Memory B cell (primary cell): ENCODE data around the gene SFXN5.

Experiments
- ATAC-seq: fragments of 150-1000 bp; cut with Tn5 transposase; 2 replicates; pipeline ENCODE4 v1.10.0; 2021; ENCODE audit warnings: low read depth, mild to moderate bottlenecking, moderate library complexity
- DNase-seq, 2 donors: peaks; one replicate each; pipeline ENCODE4 v3.0.0; 2022; ENCODE audit warnings: low spot score in 2 of 2
- H3K27ac Mint-ChIP-seq: one replicate; pipeline ENCODE4 v1.8.0; 2022; ENCODE audit warnings: mild to moderate bottlenecking, moderate library complexity, mixed read lengths
- H3K27me3 Mint-ChIP-seq: one replicate; pipeline ENCODE4 v1.8.0; 2022; ENCODE audit warnings: mixed read lengths
- H3K36me3 Mint-ChIP-seq: one replicate; pipeline ENCODE4 v1.8.0; 2022; ENCODE audit warnings: mild to moderate bottlenecking, mixed read lengths
- H3K4me1 Mint-ChIP-seq: one replicate; pipeline ENCODE4 v1.8.0; 2022; ENCODE audit warnings: mixed read lengths
- H3K4me3 Mint-ChIP-seq: one replicate; pipeline ENCODE4 v1.8.0; 2022; ENCODE audit warnings: mild to moderate bottlenecking, moderate library complexity, mixed read lengths
- H3K9me3 Mint-ChIP-seq: one replicate; pipeline ENCODE4 v1.8.0; 2022; ENCODE audit warnings: mixed read lengths

Gene SFXN5

DNA sequence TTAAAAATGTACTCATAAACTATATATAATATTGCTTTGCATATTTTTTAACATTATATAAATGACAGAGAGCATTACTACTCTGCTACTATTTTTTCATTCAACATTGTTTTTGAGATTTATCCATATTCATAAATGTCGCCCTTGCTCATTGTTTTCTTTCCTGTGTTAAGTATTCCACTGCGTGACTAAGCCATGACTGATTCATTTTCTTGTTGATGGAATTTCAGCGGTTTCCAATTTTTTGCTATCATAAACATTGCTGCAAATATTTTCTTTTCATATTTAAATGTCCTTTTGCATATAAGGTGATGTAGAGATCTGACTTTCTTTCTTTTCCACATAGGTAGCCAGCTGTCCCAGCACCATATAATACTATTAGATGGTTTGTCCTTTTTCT is 57.6 kb downstream of the SFXN5 start:
- H3K36me3 Mint-ChIP-seq, result peaks cover 8% of the 10 kb centered on the region
- H3K4me3 Mint-ChIP-seq, result no peak overlapping the region
- no peaks in the 10 kb centered on the region for H3K9me3 Mint-ChIP-seq
- no peaks in the 10 kb centered on the region for H3K4me1 Mint-ChIP-seq
- H3K27ac Mint-ChIP-seq, result no peak overlapping the region
- no peaks in the 10 kb centered on the region for H3K27me3 Mint-ChIP-seq
- no peak for ATAC-seq
- no peak for DNase-seq

DNA sequence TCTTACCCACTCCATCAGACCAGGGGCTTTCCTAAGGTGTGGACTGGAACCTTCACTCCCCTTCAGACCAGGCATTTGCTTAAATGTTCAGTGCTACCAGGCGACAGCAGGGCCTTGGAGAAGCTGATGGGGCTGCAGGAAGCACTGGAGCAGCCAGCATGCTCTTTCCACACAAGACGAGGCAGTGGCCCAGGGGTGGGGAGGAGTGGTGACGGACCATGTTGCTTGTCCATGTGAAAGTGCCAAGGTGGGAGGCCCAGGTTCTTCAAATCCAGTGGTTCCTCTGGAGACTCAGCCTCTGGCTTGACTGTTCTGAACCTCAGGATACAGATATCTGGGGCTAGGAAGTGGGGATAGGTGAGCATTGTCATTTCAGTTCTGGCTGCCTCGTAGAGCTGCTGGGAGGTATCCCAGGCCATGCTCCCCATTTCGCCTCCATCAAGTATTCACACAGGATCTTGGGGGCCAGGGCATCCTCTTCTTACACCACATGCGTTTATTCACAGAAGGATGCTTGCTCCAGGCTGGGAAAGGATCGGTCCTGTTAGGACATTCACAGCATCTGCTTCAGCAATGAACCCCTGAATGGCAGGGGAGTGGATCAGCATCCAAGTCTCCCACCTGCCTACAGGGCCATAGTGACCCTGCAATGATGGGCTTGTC is 62.2 kb downstream of the SFXN5 start:
- H3K4me1 Mint-ChIP-seq, result no peaks in the 10 kb centered on the region

DNA sequence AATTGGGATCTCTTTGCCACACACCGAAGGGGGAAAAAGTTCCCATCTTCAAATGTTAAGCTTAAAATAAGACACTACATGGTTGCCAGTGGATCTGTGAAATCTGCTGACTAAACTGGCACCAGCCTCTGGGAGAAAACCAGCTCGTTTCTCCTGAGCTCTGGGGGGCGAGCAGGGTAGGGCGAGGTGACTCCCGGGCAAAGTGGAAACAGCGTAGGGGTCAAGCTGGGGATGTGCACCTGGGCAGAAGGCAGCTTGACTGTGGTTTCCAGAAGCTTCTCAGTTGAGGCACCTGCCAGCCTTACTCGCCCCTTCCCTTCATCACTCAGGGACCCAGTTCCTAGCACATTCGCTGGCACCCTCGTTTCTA is 62.8 kb downstream of the SFXN5 start:
- Mint-ChIP-seq H3K4me1 (no peaks in the 10 kb centered on the region), H3K9me3 (no peaks in the 10 kb centered on the region), H3K4me3 (no peak overlapping the region), H3K27me3 (no peaks in the 10 kb centered on the region), H3K36me3 (peaks cover 5% of the 10 kb centered on the region), H3K27ac (no peak overlapping the region)
- DNase-seq, result no peak
- ATAC-seq, result no peak

More for the DNA sequence above, 62.2 kb downstream of the SFXN5 start:
- no peak for DNase-seq
- H3K27ac Mint-ChIP-seq, result no peak overlapping the region
- peaks cover 5% of the 10 kb centered on the region for H3K36me3 Mint-ChIP-seq
- H3K9me3 Mint-ChIP-seq, result no peaks in the 10 kb centered on the region
- H3K27me3 Mint-ChIP-seq, result no peaks in the 10 kb centered on the region
- ATAC-seq, result no peak
- no peak overlapping the region for H3K4me3 Mint-ChIP-seq

GRCh38 chr2:73007991-73008765 is 63.3 kb downstream of the SFXN5 start:
- Mint-ChIP-seq H3K27me3 (no peaks in the 10 kb centered on the region), H3K27ac (no peak overlapping the region), H3K4me1 (no peaks in the 10 kb centered on the region), H3K36me3 (peaks cover 5% of the 10 kb centered on the region), H3K4me3 (no peak overlapping the region), H3K9me3 (no peaks in the 10 kb centered on the region)
- ATAC-seq (no peak), DNase-seq (no peak)

GRCh38 chr2:73006969-73007710 is 64.4 kb downstream of the SFXN5 start:
- Mint-ChIP-seq H3K4me1 (no peaks in the 10 kb centered on the region), H3K9me3 (no peaks in the 10 kb centered on the region), H3K27me3 (no peaks in the 10 kb centered on the region), H3K4me3 (no peak overlapping the region), H3K36me3 (peaks cover 5% of the 10 kb centered on the region), H3K27ac (no peak overlapping the region)
- DNase-seq (no peak), ATAC-seq (no peak)

DNA sequence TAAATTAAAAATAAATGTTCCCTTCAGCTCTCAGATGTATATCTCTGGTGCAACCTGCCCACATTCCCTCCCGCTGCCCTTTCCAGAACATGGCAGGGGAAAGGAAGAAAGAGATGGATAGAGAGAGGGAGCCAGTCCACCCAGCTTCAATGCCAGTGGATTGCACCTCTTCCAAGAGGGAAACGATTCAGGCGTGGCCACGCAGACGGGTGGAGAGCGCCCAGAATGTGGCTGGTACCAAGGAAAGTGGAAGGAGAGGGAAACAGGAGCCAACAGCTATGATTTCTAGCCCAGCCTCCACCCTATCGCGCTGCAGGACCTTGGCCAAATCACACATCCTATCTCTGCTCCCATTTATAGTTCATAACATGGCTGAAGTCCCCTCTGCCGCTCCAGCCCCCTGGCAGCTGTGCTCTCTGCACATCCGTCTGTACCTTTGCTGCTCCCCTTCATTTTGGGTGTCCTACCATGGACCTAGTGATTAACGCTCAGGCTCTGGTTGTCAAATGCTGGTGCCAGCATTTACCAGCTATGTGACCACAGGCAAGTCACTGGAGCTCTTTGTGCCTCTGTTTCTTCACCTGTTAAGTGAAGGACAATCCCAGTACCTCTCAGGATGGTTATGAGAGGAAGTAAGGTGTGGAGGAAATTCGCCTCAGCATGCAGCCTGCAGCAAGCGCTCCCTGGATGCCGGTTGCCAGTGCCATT is 66.5 kb downstream of the SFXN5 start:
- no peak for DNase-seq
- ATAC-seq, result no peak
- Mint-ChIP-seq H3K36me3 (peaks cover 5% of the 10 kb centered on the region), H3K9me3 (no peaks in the 10 kb centered on the region), H3K4me1 (no peaks in the 10 kb centered on the region), H3K27ac (no peak overlapping the region), H3K4me3 (no peak overlapping the region), H3K27me3 (no peaks in the 10 kb centered on the region)

DNA sequence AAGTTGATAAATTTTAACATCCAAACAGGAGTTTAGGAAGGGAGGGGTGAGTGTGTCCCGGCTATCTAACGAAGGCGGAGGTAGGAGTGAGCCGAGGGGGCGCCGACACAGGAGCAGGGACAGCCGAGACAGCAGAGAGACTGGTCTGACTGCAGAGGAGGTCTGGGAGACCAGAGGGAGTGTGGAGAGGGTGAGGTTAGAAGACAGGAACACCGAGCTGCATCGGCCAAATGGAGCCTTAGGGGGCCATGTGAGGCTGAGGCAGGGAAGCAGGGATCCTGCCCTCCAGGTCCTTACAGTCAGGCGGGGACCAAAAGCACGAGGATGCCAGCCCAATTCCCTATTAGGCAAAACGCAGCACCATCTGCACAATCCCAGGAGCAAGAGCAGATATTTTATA is 67.0 kb downstream of the SFXN5 start:
- H3K27me3 Mint-ChIP-seq, result no peaks in the 10 kb centered on the region

GRCh38 chr2:73003027-73003426 is 68.5 kb downstream of the SFXN5 start:
- peaks cover 2% of the 10 kb centered on the region for H3K36me3 Mint-ChIP-seq
- no peaks in the 10 kb centered on the region for H3K4me1 Mint-ChIP-seq
- H3K27me3 Mint-ChIP-seq, result no peaks in the 10 kb centered on the region
- no peak overlapping the region for H3K27ac Mint-ChIP-seq
- H3K9me3 Mint-ChIP-seq, result no peaks in the 10 kb centered on the region
- ATAC-seq (no peak), DNase-seq (no peak)
- no peak overlapping the region for H3K4me3 Mint-ChIP-seq

More for the DNA sequence above, 67.0 kb downstream of the SFXN5 start:
- no peak overlapping the region for H3K4me3 Mint-ChIP-seq
- H3K9me3 Mint-ChIP-seq, result no peaks in the 10 kb centered on the region
- ATAC-seq, result no peak
- no peak overlapping the region for H3K27ac Mint-ChIP-seq
- H3K36me3 Mint-ChIP-seq, result peaks cover 5% of the 10 kb centered on the region
- no peaks in the 10 kb centered on the region for H3K4me1 Mint-ChIP-seq
- no peak for DNase-seq

GRCh38 chr2:73000808-73001570 is 70.5 kb downstream of the SFXN5 start:
- no peak overlapping the region for H3K27ac Mint-ChIP-seq
- ATAC-seq, result no peak
- no peaks in the 10 kb centered on the region for H3K9me3 Mint-ChIP-seq
- no peaks in the 10 kb centered on the region for H3K4me1 Mint-ChIP-seq
- H3K36me3 Mint-ChIP-seq, result no peaks in the 10 kb centered on the region
- no peak for DNase-seq
- H3K4me3 Mint-ChIP-seq, result no peak overlapping the region
- H3K27me3 Mint-ChIP-seq, result no peaks in the 10 kb centered on the region

GRCh38 chr2:72999729-73000725 is 71.5 kb downstream of the SFXN5 start:
- Mint-ChIP-seq H3K4me3 (no peak overlapping the region), H3K27me3 (no peaks in the 10 kb centered on the region), H3K9me3 (no peaks in the 10 kb centered on the region), H3K27ac (no peak overlapping the region), H3K36me3 (no peaks in the 10 kb centered on the region), H3K4me1 (no peaks in the 10 kb centered on the region)
- ATAC-seq, result no peak
- no peak for DNase-seq

DNA sequence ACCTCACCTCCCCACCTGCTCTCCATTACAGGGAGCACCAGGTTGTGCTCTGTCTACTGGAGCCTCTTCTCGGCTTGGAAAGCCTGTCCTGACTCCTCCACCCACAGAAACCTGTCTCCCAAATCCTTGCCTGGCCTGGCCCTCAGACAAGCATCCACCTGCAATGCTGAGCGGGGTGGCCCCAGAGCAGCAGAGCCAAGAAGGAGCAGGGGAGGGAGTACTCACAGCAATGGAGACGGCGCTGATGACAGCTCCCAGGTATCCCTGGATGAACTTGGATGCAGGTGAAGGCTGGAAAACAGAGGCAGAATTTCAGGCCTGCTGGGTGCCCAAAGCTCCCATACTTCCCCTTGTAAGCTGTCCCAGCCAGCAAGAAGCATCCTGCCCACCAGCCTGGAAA is 72.8 kb downstream of the SFXN5 start:
- Mint-ChIP-seq H3K36me3 (no peaks in the 10 kb centered on the region), H3K9me3 (no peaks in the 10 kb centered on the region), H3K4me3 (no peak overlapping the region), H3K27ac (no peak overlapping the region), H3K4me1 (no peaks in the 10 kb centered on the region), H3K27me3 (no peaks in the 10 kb centered on the region)
- DNase-seq (no peak), ATAC-seq (no peak)

DNA sequence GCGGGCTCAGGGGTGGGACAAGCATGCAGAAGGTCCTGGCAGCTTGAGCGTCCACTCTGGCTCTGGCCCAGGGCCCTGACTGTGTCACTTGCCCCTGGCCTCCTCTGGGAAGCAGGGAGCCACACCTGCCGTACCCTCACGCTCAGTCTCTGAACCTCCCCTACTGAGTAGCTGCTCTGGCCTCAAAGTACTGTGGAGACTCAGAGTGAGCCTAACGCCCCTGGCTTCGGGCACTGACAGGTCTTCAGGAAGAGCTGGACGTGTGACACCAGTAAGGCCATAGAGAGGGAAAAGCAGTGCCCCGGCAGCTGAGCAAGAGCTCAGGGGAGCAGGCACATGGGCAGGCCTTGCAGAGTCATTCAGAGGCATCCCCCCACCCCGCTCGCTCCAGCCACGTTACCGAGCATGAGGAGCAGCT is 73.3 kb downstream of the SFXN5 start:
- ATAC-seq (no peak), DNase-seq (no peak)
- Mint-ChIP-seq H3K9me3 (no peaks in the 10 kb centered on the region), H3K27me3 (no peaks in the 10 kb centered on the region), H3K27ac (no peak overlapping the region), H3K4me1 (no peaks in the 10 kb centered on the region), H3K4me3 (no peak overlapping the region), H3K36me3 (no peaks in the 10 kb centered on the region)
